ENCODE measurements around the gene DUSP19.
"Not testable (repeated sequence)": the region's sequence is repeated elsewhere in the genome, so short reads cannot be mapped to it uniquely, and the experiment has no call there.

The DUSP19 gene

GRCh38 chr2:183043580-183043979, 35.0 kb upstream of the DUSP19 start:
- H3K4me1 ChIP-seq (ENCODE audit: control insufficient read depth, insufficient read depth, low read depth, low read length); H3K9ac ChIP-seq (ENCODE audit: low read length); H2AK5ac ChIP-seq (ENCODE audit: low read length, severe bottlenecking); H2BK120ac ChIP-seq (ENCODE audit: low read depth, low read length); H3K27me3 ChIP-seq (ENCODE audit: control insufficient read depth in 1 of 2, insufficient read depth in 1 of 2, low read length in 2 of 2); H4K91ac ChIP-seq (ENCODE audit: low read length); H3K4me2 ChIP-seq (ENCODE audit: low read length, poor library complexity, severe bottlenecking); H3K23ac ChIP-seq (ENCODE audit: low read length in 2 of 2); H3K36me3 ChIP-seq (ENCODE audit: control insufficient read depth in 1 of 2, insufficient read depth in 2 of 2, low read depth in 1 of 2, low read length in 2 of 2); H3K27ac ChIP-seq (ENCODE audit: low read length, poor library complexity, severe bottlenecking); DNase-seq; H3K79me1 ChIP-seq (replicated peaks; ENCODE audit: low read length, poor library complexity, severe bottlenecking); H3K4ac ChIP-seq (ENCODE audit: low read depth in 1 of 2, low read length in 2 of 2); H3K4me3 ChIP-seq (ENCODE audit: insufficient read depth in 1 of 2, low read depth in 1 of 2, low read length in 2 of 2); H3K9me3 ChIP-seq (ENCODE audit: control insufficient read depth, low read length); H2BK15ac ChIP-seq (ENCODE audit: low read depth, poor library complexity, severe bottlenecking); H2BK12ac ChIP-seq (ENCODE audit: low read length in 2 of 2); H4K8ac ChIP-seq (ENCODE audit: low read length); H3K18ac ChIP-seq (ENCODE audit: low read depth in 1 of 2, low read length in 2 of 2); H3K14ac ChIP-seq (ENCODE audit: low read length in 2 of 2); H2BK5ac ChIP-seq (ENCODE audit: low read depth, low read length, poor library complexity, severe bottlenecking); H2AFZ ChIP-seq (ENCODE audit: low read depth, low read length): not testable (repeated sequence)
- 90% methylated on average over 5 of the region's 8 CpGs for WGBS

- not testable (repeated sequence) for H2BK12ac ChIP-seq (ENCODE audit: low read length in 2 of 2); H2BK120ac ChIP-seq (ENCODE audit: low read depth, low read length); H3K4me1 ChIP-seq (ENCODE audit: control insufficient read depth, insufficient read depth, low read depth, low read length); H4K8ac ChIP-seq (ENCODE audit: low read length); H4K91ac ChIP-seq (ENCODE audit: low read length); H3K27ac ChIP-seq (ENCODE audit: low read length, poor library complexity, severe bottlenecking); H3K9me3 ChIP-seq (ENCODE audit: control insufficient read depth, low read length); H3K36me3 ChIP-seq (ENCODE audit: control insufficient read depth in 1 of 2, insufficient read depth in 2 of 2, low read depth in 1 of 2, low read length in 2 of 2); H3K14ac ChIP-seq (ENCODE audit: low read length in 2 of 2); H3K27me3 ChIP-seq (ENCODE audit: control insufficient read depth in 1 of 2, insufficient read depth in 1 of 2, low read length in 2 of 2); H3K4ac ChIP-seq (ENCODE audit: low read depth in 1 of 2, low read length in 2 of 2); DNase-seq; H3K4me2 ChIP-seq (ENCODE audit: low read length, poor library complexity, severe bottlenecking); H3K9ac ChIP-seq (ENCODE audit: low read length); H2AK5ac ChIP-seq (ENCODE audit: low read length, severe bottlenecking); H3K4me3 ChIP-seq (ENCODE audit: insufficient read depth in 1 of 2, low read depth in 1 of 2, low read length in 2 of 2); H3K18ac ChIP-seq (ENCODE audit: low read depth in 1 of 2, low read length in 2 of 2); H2BK15ac ChIP-seq (ENCODE audit: low read depth, poor library complexity, severe bottlenecking); H2AFZ ChIP-seq (ENCODE audit: low read depth, low read length); H3K79me1 ChIP-seq (replicated peaks; ENCODE audit: low read length, poor library complexity, severe bottlenecking); H3K23ac ChIP-seq (ENCODE audit: low read length in 2 of 2)
- WGBS = 84% methylated on average over 5 of the region's 5 CpGs
- peak overlapping the region; percentile 8 for H2BK5ac ChIP-seq (ENCODE audit: low read depth, low read length, poor library complexity, severe bottlenecking)
These were observed 30.9 kb upstream of the DUSP19 start for GRCh38 chr2:183047486-183048125.

GRCh38 chr2:183049420-183049819, 29.1 kb upstream of the DUSP19 start:
- no peak overlapping the region for H3K27ac ChIP-seq (ENCODE audit: low read length, poor library complexity, severe bottlenecking)
- no peaks in the 10 kb centered on the region for H3K79me1 ChIP-seq (replicated peaks; ENCODE audit: low read length, poor library complexity, severe bottlenecking)
- H2BK12ac ChIP-seq (ENCODE audit: low read length in 2 of 2) = no peak overlapping the region
- H3K4me2 ChIP-seq (ENCODE audit: low read length, poor library complexity, severe bottlenecking) = no peak overlapping the region
- 66% methylated on average over 5 of the region's 5 CpGs for whole genome bisulfite sequencing
- H3K4me1 ChIP-seq (ENCODE audit: control insufficient read depth, insufficient read depth, low read depth, low read length) = no peaks in the 10 kb centered on the region
- no peak for DNase-seq
- H3K4me3 ChIP-seq (ENCODE audit: insufficient read depth in 1 of 2, low read depth in 1 of 2, low read length in 2 of 2) = no peak overlapping the region
- H3K18ac ChIP-seq (ENCODE audit: low read depth in 1 of 2, low read length in 2 of 2) = no peak overlapping the region
- no peak overlapping the region for H2AK5ac ChIP-seq (ENCODE audit: low read length, severe bottlenecking)
- no peak overlapping the region for H3K4ac ChIP-seq (ENCODE audit: low read depth in 1 of 2, low read length in 2 of 2)
- no peak overlapping the region for H2BK15ac ChIP-seq (ENCODE audit: low read depth, poor library complexity, severe bottlenecking)
- no peak overlapping the region for H3K9ac ChIP-seq (ENCODE audit: low read length)
- H3K36me3 ChIP-seq (ENCODE audit: control insufficient read depth in 1 of 2, insufficient read depth in 2 of 2, low read depth in 1 of 2, low read length in 2 of 2) = no peaks in the 10 kb centered on the region
- H2BK5ac ChIP-seq (ENCODE audit: low read depth, low read length, poor library complexity, severe bottlenecking) = no peak overlapping the region
- H2BK120ac ChIP-seq (ENCODE audit: low read depth, low read length) = no peak overlapping the region
- H2AFZ ChIP-seq (ENCODE audit: low read depth, low read length) = no peak overlapping the region
- H3K27me3 ChIP-seq (ENCODE audit: control insufficient read depth in 1 of 2, insufficient read depth in 1 of 2, low read length in 2 of 2) = peaks cover 0 to 11% of the 10 kb centered on the region in 2 experiments
- H4K91ac ChIP-seq (ENCODE audit: low read length) = no peak overlapping the region
- H3K14ac ChIP-seq (ENCODE audit: low read length in 2 of 2) = no peak overlapping the region
- no peak overlapping the region for H4K8ac ChIP-seq (ENCODE audit: low read length)
- H3K9me3 ChIP-seq (ENCODE audit: control insufficient read depth, low read length) = peaks cover 5% of the 10 kb centered on the region
- H3K23ac ChIP-seq (ENCODE audit: low read length in 2 of 2) = no peak overlapping the region

GRCh38 chr2:183057333-183057985, 21.1 kb upstream of the DUSP19 start:
- H3K9me3 ChIP-seq (ENCODE audit: control insufficient read depth, low read length) = no peaks in the 10 kb centered on the region
- no peak overlapping the region for H3K14ac ChIP-seq (ENCODE audit: low read length in 2 of 2)
- whole genome bisulfite sequencing = 100% methylated on average over 2 of the region's 3 CpGs
- H2AK5ac ChIP-seq (ENCODE audit: low read length, severe bottlenecking) = no peak overlapping the region
- H3K23ac ChIP-seq (ENCODE audit: low read length in 2 of 2) = no peak overlapping the region
- peaks cover 0 to 4% of the 10 kb centered on the region in 2 experiments for H3K27me3 ChIP-seq (ENCODE audit: control insufficient read depth in 1 of 2, insufficient read depth in 1 of 2, low read length in 2 of 2)
- no peak overlapping the region for H3K9ac ChIP-seq (ENCODE audit: low read length)
- no peak overlapping the region for H3K27ac ChIP-seq (ENCODE audit: low read length, poor library complexity, severe bottlenecking)
- H2BK5ac ChIP-seq (ENCODE audit: low read depth, low read length, poor library complexity, severe bottlenecking) = no peak overlapping the region
- no peak overlapping the region for H2AFZ ChIP-seq (ENCODE audit: low read depth, low read length)
- no peak overlapping the region for H3K4me2 ChIP-seq (ENCODE audit: low read length, poor library complexity, severe bottlenecking)
- H3K79me1 ChIP-seq (replicated peaks; ENCODE audit: low read length, poor library complexity, severe bottlenecking) = no peaks in the 10 kb centered on the region
- no peak for DNase-seq
- no peak overlapping the region for H4K8ac ChIP-seq (ENCODE audit: low read length)
- H3K4ac ChIP-seq (ENCODE audit: low read depth in 1 of 2, low read length in 2 of 2) = no peak overlapping the region
- H3K4me3 ChIP-seq (ENCODE audit: insufficient read depth in 1 of 2, low read depth in 1 of 2, low read length in 2 of 2) = no peak overlapping the region
- no peaks in the 10 kb centered on the region for H3K36me3 ChIP-seq (ENCODE audit: control insufficient read depth in 1 of 2, insufficient read depth in 2 of 2, low read depth in 1 of 2, low read length in 2 of 2)
- H4K91ac ChIP-seq (ENCODE audit: low read length) = no peak overlapping the region
- peaks cover 4% of the 10 kb centered on the region for H3K4me1 ChIP-seq (ENCODE audit: control insufficient read depth, insufficient read depth, low read depth, low read length)
- no peak overlapping the region for H2BK120ac ChIP-seq (ENCODE audit: low read depth, low read length)
- H3K18ac ChIP-seq (ENCODE audit: low read depth in 1 of 2, low read length in 2 of 2) = no peak overlapping the region
- H2BK15ac ChIP-seq (ENCODE audit: low read depth, poor library complexity, severe bottlenecking) = no peak overlapping the region
- H2BK12ac ChIP-seq (ENCODE audit: low read length in 2 of 2) = no peak overlapping the region

Measured in mesenchymal stem cell (in vitro differentiated cells and primary cell).